Thymus (tissue), 11 donors: Measurements from ENCODE around the gene C13orf46. TPM values are rescaled to one million over a fixed set of nuclear protein-coding genes. Genes with fewer than 3 reads are reported as not detected.

Experiments
- DNase-seq, 9 donors: peaks; one replicate each; pipeline ENCODE4 v3.0.0-alpha.2; 2013; ENCODE audit warnings: low spot score in 9 of 9, low read depth in 6 of 9, missing footprints in 1 of 9
- H3K27ac ChIP-seq, 2 donors: one replicate each; pipeline ENCODE4 v1.5.1; 2013; ENCODE audit warnings: control low read depth in 1 of 2, low read depth in 1 of 2, low read length in 1 of 2, mild to moderate bottlenecking in 1 of 2, moderate library complexity in 1 of 2
- H3K27me3 ChIP-seq, 2 donors: one replicate each; pipeline ENCODE4 v1.5.1; 2013; ENCODE audit warnings: low read length in 1 of 2; ENCODE audit not compliant: control insufficient read depth in 2 of 2, insufficient read depth in 1 of 2
- H3K36me3 ChIP-seq, 2 donors: one replicate each; pipeline ENCODE4 v1.5.1; 2013; ENCODE audit warnings: low read length in 1 of 2, mild to moderate bottlenecking in 1 of 2, moderate library complexity in 1 of 2; ENCODE audit not compliant: control insufficient read depth in 2 of 2, insufficient read depth in 2 of 2
- H3K4me1 ChIP-seq, 2 donors: one replicate each; pipeline ENCODE4 v1.5.1; 2013; ENCODE audit warnings: low read length in 2 of 2; ENCODE audit not compliant: control insufficient read depth in 2 of 2, insufficient read depth in 2 of 2
- H3K4me3 ChIP-seq, 2 donors: one replicate each; pipeline ENCODE4 v1.5.1; 2013; ENCODE audit warnings: low read length in 2 of 2, control low read depth in 1 of 2, mild to moderate bottlenecking in 1 of 2
- H3K9me3 ChIP-seq, 2 donors: one replicate each; pipeline ENCODE4 v1.5.1; 2013; ENCODE audit warnings: low read length in 1 of 2, mild to moderate bottlenecking in 1 of 2; ENCODE audit not compliant: control insufficient read depth in 2 of 2, insufficient read depth in 1 of 2
- WGBS: extraction: QIAGEN DNeasy Blood & Tissue Kit; methylation state at CpG from one replicate; pipeline ENCODE4 v1.1.7; 2013; 5-methylcytosine and 5-hydroxymethylcytosine counted together
- polyA plus RNA-seq: library from polyadenylated mRNA; stranded (reverse); fragments of 200-250 nt; gene quantifications from one replicate; pipeline ENCODE4 v1.2.3, GENCODE V29; 2013
- total RNA-seq: library from RNA; stranded (reverse); fragments of 120-200 nt; gene quantifications from one replicate; pipeline ENCODE4 v1.2.4, GENCODE V29; 2013
- donor health status: healthy.

C13orf46 gene
- total and polyA plus RNA-seq, 2 donors: 0.05 to 1.1 TPM

DNA sequence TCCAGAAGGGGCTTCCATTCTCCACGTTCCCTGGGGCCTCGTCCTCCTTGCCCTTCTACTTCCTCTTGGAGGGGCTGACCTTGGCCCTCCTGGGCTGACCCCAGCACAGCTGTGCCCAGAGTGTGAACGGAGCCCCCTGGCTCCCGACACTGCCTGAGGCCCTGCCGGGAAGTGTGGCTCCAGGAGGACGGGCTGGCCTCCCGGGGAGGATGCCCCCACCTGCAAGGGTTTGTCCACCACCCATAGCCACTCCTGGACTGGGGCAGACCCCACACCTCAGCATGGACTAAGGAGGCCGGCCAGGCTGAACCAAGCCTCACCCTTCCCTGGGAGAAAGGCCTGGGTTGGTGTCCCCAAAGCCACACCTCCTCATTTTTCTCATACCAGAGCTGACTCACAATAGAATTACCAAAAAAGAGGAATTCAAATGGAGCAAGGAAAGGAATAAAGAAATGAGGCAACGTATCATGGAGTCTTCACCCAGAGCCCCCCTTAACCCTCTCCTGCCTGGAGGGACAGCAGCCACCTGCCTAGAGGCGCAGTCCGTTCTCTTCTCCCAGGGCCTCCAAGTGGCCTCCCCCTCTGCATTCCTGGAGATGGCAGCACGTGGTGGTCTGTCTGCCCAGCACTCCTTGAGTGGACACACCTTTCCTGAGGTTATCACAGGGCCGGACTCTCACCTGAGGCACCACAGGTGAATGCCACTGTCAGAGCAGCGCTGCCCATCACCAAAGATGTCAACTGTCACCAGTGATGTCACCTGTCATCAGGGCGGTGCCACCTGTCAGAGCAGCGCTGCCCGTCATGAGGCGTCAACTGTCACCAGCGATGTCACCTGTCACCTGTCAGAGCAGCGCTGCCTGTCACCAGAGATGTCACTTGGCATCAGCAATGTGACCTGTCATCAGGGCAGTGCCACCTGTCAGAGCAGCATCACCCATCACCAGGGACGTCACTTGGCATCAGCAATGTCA is 3.1 kb upstream of the C13orf46 start:
- WGBS: 96% methylated on average over 21 of the region's 21 CpGs
- no peak for DNase-seq
- H3K27me3 ChIP-seq: no peaks in the 10 kb centered on the region
- no peak overlapping the region for H3K4me3 ChIP-seq
- no peaks in the 10 kb centered on the region for H3K4me1 ChIP-seq
- peaks cover 46 to 47% of the 10 kb centered on the region in 2 donors for H3K36me3 ChIP-seq
- H3K27ac ChIP-seq: no peak overlapping the region
- peaks cover 0 to 2% of the 10 kb centered on the region in 2 donors for H3K9me3 ChIP-seq

DNA sequence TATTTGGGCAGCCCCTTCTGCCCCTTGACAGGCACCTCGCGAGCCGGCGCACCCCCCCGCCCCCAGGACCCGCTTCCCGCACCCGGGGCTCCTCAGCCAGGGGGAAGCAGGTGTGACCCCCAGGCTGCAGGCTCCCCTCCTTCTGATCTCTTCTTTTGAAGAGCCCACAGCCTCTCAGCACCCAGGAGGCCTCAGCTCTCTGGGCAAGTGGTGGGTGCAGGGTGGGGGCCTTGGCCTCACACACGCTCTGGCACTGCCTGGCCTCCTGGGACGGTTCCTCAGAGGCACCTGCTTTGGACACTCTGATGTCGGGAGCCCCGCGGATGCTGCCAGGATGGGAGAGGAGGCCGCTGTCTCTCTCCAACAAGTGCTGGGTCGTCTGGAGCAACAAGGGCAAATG is 1.5 kb upstream of the C13orf46 start:
- no peaks in the 10 kb centered on the region for H3K27me3 ChIP-seq
- DNase-seq: no peak
- no peaks in the 10 kb centered on the region for H3K4me1 ChIP-seq
- WGBS: 94% methylated on average over 15 of the region's 15 CpGs
- H3K27ac ChIP-seq: no peak overlapping the region
- H3K36me3 ChIP-seq: peaks cover 34 to 36% of the 10 kb centered on the region in 2 donors
- no peak overlapping the region for H3K4me3 ChIP-seq
- peaks cover 0 to 1% of the 10 kb centered on the region in 2 donors for H3K9me3 ChIP-seq

DNA sequence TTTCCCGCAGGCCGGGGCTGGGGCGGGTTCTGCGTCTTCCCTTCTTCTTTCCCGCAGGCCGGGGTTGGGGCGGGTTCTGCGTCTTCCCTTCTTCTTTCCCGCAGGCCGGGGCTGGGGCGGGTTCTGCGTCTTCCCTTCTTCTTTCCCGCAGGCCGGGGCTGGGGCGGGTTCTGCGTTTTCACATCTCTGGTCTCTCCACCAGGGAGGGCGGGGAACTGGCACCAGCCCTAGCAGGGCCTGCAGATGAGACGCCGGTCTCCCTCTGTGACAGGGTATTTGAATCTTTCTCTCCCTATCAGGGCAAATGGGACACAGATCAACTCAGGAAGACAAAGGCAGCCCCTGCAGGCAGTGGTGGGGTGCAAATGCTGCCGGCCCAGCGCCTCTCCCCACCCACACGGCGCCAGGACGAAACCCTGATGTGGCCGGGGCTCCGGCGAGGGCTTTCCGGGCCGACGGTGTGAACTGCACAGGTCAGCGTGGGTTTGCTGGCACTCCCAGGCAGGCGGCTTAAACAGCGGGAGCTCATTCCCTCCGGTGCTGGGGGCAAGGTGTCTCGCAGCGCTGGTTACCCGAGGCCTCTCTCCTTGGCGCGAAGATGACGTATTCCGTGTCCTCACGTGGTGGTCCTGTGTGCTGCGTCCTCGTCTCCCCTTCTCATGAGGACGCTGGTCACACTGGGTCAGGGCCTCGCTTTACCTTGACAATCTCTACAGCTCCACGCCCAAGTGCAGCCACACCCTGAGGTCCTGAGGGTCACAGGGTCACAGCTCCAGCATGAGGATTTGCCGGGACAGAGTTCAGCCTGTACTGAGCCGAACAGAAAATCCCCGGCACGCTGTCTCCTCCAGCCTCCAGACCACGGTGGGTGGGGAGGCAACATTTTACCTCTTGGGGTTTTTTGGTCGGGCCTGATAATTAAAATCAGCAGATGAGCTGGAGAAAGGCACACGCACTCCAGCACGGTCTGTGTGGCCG is 717 bp upstream of the C13orf46 start:
- Histone ChIP-seq H3K27ac (no peak overlapping the region), H3K4me3 (no peak overlapping the region), H3K9me3 (peaks cover 0 to 1% of the 10 kb centered on the region in 2 donors), H3K36me3 (peaks cover 26 to 33% of the 10 kb centered on the region in 2 donors), H3K27me3 (no peaks in the 10 kb centered on the region), H3K4me1 (no peaks in the 10 kb centered on the region)
- 96% methylated on average over 48 of the region's 56 CpGs for WGBS
- DNase-seq: no peak

DNA sequence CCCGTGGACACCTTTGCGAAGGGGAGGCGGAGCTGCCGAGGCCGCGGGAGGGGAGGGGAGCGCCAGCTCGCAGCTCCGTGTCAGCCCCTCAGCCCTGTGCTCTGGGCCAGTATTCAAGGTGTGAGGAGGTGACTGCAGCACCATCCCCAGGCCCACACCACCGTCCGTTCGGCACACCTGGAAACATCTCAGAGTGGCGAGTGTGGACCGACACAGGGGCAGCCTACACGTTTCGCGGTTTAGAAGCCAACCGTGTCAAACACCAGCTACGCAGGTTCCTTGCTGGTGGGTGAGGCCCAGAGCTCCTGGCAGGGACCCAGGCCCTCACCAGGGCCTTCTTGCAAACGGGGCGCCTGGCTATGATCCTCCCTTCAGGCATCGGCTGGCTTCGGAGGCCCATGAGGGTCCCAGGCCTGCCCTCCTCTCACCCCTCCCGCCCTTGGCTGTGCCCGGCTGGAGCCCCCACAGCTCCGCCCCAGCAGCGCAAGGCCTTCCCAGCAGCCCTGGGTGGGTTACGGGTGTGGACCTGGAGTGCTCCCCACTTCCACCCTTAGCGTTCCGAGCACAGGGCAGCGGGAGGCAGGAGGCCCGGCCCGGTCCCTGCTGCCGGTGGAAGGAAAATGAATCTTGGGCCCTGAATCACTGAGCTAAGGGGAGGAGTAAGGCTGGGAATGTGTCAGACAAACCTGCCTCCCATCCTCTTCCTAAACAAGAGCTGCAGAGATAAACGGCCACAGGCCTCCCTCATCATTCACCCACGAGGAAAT is 1.2 kb downstream of the C13orf46 start:
- Histone ChIP-seq H3K27ac (no peak overlapping the region), H3K27me3 (no peaks in the 10 kb centered on the region), H3K36me3 (peaks cover 16 to 21% of the 10 kb centered on the region in 2 donors), H3K4me3 (no peak overlapping the region), H3K9me3 (peaks cover 0 to 1% of the 10 kb centered on the region in 2 donors), H3K4me1 (no peaks in the 10 kb centered on the region)
- DNase-seq: no peak
- WGBS: 94% methylated on average over 36 of the region's 36 CpGs

DNA sequence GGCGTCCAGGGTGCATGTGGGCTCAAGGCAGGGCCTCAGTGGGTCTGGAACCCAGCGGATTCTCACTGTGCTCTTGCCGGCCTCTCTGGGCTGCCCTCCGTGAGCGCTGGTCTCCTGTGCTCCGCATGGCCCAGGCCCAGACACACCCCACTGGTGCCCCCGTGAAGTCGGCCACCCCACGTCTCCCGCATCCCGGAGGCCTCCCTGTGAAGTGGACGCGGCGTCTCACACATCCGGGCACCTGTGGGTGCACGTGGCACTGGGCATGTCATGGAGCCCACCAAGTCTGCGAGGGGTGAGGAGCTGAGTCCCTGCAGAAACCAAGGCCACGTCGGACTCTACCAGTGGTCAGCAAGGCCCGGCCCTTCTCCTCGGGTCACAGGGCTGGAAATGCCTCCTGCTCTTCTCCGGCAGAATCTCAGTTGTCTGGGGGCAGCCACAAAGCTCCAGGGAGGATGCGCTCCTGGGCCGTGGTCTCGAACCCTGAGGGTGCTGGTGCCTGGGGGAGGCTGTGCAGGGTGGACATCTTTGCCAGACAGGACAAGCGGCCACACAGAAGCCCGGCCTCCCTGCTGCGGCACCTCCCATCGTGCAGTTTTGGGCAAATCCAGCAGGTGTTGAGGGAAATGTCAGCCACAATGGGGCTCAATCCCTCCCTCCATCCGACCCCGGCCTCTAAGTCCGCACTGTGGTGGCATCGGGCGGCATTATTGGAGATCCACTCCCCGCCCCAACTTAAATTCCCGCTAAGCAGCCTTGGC is 2.2 kb downstream of the C13orf46 start:
- H3K27me3 ChIP-seq: no peaks in the 10 kb centered on the region
- H3K9me3 ChIP-seq: peaks cover 0 to 1% of the 10 kb centered on the region in 2 donors
- WGBS: 97% methylated on average over 36 of the region's 36 CpGs
- no peak overlapping the region for H3K27ac ChIP-seq
- H3K4me1 ChIP-seq: no peaks in the 10 kb centered on the region
- no peak overlapping the region for H3K4me3 ChIP-seq
- peaks cover 13 to 15% of the 10 kb centered on the region in 2 donors for H3K36me3 ChIP-seq
- no peak for DNase-seq

DNA sequence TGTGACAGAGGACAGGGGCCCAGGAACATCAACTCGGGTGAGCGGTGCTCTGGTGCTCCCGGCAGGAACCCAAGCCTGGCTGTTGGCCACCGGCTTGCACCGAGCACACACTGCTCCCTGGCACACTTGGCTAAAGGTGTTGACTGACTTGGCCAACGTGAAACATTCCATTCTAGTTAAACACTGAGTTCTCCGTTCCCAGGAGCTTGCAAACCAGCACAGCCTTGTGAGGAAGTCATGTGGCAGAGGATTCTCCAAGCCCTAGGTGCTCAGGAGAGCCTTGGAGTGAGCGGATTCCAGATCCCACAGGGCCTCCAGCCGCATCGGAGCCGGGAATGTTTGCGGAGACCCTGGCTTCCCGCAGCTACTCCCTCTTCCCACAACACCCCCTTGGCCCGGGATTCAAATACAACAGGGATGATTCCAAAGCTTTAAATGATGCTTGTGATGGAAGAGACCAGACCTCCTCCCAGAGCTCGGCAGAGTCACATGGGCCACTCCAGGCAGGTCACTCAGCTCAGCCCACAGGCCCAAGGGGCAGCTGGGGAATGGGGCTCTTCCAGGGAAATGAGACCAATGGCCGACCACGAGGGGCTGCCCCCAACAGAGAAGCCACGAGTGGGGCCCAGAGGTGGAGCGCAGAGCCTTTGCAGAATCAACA is 2.9 kb downstream of the C13orf46 start:
- 94% methylated on average over 19 of the region's 19 CpGs for WGBS
- Histone ChIP-seq H3K36me3 (peaks cover 13% of the 10 kb centered on the region in 2 donors), H3K4me1 (no peaks in the 10 kb centered on the region)

DNA sequence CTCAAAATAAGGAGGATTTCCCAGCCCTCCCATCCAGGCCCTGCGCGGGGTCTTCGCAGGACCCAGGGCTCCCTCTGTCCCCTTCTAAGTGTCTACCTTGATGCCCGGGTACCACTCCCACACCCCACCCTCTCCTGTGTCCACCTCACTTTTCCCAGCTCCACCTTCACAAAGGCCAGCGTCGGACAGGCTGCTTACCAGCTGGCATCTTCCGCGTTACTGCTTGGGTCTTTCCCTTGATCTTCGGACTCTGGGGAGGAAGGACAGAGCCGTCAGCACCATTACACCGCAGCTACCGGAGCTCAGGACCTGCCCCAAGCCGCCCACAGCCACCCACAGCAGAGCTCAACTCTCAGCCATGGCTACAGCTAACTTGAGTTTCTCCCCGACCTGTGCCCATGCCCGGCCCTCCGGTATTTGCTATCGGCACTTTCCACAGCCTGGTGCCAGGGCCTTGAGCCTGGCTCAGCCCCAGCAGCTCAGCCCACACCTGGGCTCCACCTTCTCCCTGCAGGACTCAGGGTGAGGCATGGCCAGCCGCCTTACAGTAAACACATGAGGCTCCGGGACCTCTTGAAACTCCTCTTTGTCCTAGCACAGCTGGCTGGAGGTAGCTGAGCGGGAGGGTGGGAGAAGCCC is 3.8 kb downstream of the C13orf46 start:
- Histone ChIP-seq H3K27me3 (no peaks in the 10 kb centered on the region), H3K4me3 (no peak overlapping the region), H3K36me3 (peaks cover 7 to 10% of the 10 kb centered on the region in 2 donors), H3K27ac (no peak overlapping the region), H3K9me3 (peaks cover under 1 to 1% of the 10 kb centered on the region in 2 donors), H3K4me1 (no peaks in the 10 kb centered on the region)
- WGBS: 98% methylated on average over 20 of the region's 20 CpGs
- no peak for DNase-seq

More for the DNA sequence above, 2.9 kb downstream of the C13orf46 start:
- Histone ChIP-seq H3K27me3 (no peaks in the 10 kb centered on the region), H3K4me3 (no peak overlapping the region), H3K9me3 (peaks cover 0 to 1% of the 10 kb centered on the region in 2 donors), H3K27ac (no peak overlapping the region)
- DNase-seq: no peak
